T-cell (primary cell): ENCODE measurements around the gene MILR1. TPM values are rescaled to one million over a fixed set of nuclear protein-coding genes. Genes with fewer than 3 reads are reported as not detected.
"Not testable (repeated sequence)": the region's sequence is repeated elsewhere in the genome, so short reads cannot be mapped to it uniquely, and the experiment has no call there.

Source experiments
- ATAC-seq, 4 experiments: fragments of 200-7000 bp in 3 of 4; fragments of 150-1000 bp in 1 of 4; cut with Tn5 transposase; replicated peaks in 1 of 4; 1 replicate in 3 of 4; 2 replicates in 1 of 4; pipeline ENCODE4 v1.10.0; 2021; ENCODE audit warnings: moderate library complexity in 3 of 4, mild to moderate bottlenecking in 2 of 4, moderate number of reproducible peaks in 1 of 4
- CTCF ChIA-PET, 2 donors: fragments of 300-600 bp; sonication (Branson Sonifier 250); formaldehyde crosslinking; loops; one replicate each; lab custom pipeline; 2022; ENCODE audit warnings: antibody characterized with exemption in 2 of 2; lab: Charles Lee
- POLR2A ChIA-PET, 2 donors: fragments of 300-600 bp; sonication (Branson Sonifier 250); formaldehyde crosslinking; loops; one replicate each; lab custom pipeline; 2022; ENCODE audit warnings: antibody characterized with exemption in 2 of 2; lab: Charles Lee
- DNase-seq, 35 experiments: peaks; one replicate each; pipeline versions ENCODE4 v3.0.0 to v3.0.0-alpha.2; 2013 to 2023
- H3K27ac ChIP-seq: one replicate; pipeline ENCODE4 v1.5.1; 2013; ENCODE audit warnings: low read length
- H3K27me3 ChIP-seq, 2 experiments: replicated peaks in 1 of 2; 1 replicate in 1 of 2; 2 replicates in 1 of 2; pipeline versions ENCODE4 v1.6.1 to v1.7.0; 2013; ENCODE audit warnings: low read length in 1 of 2, mixed read lengths in 1 of 2; ENCODE audit not compliant: control insufficient read depth in 2 of 2, insufficient read depth in 2 of 2; ENCODE audit errors: extremely low read depth in 1 of 2
- H3K36me3 ChIP-seq, 2 donors: 1 replicate in 1 of 2; 2 replicates in 1 of 2; pipeline versions ENCODE4 v1.6.1 to v1.7.0; 2013; ENCODE audit warnings: low read length in 1 of 2; ENCODE audit not compliant: control insufficient read depth in 2 of 2, insufficient read depth in 1 of 2; ENCODE audit errors: extremely low read depth in 1 of 2
- H3K4me1 ChIP-seq, 2 experiments: 1 replicate in 1 of 2; 2 replicates in 1 of 2; pipeline versions ENCODE4 v1.6.1 to v1.7.0; 2013; ENCODE audit warnings: low read length in 2 of 2, mixed read lengths in 1 of 2; ENCODE audit not compliant: insufficient read depth in 2 of 2, control insufficient read depth in 1 of 2; ENCODE audit errors: extremely low read depth in 1 of 2
- H3K4me3 ChIP-seq, 2 donors: 1 replicate in 1 of 2; 2 replicates in 1 of 2; pipeline versions ENCODE4 v1.5.1 to v1.7.0; 2013; ENCODE audit warnings: mild to moderate bottlenecking in 2 of 2, low read length in 1 of 2, moderate library complexity in 1 of 2; ENCODE audit not compliant: control insufficient read depth in 1 of 2; ENCODE audit errors: extremely low read depth in 1 of 2
- H3K9me3 ChIP-seq: 2 replicates; pipeline ENCODE4 v1.7.0; 2013
- H3K27ac Mint-ChIP-seq, 2 donors: one replicate each; pipeline ENCODE4 v1.8.0; 2020 to 2021; ENCODE audit warnings: mild to moderate bottlenecking in 2 of 2, mixed read lengths in 2 of 2
- H3K27me3 Mint-ChIP-seq, 2 donors: one replicate each; pipeline ENCODE4 v1.8.0; 2021 to 2022; ENCODE audit warnings: mixed read lengths in 2 of 2
- H3K36me3 Mint-ChIP-seq: one replicate; pipeline ENCODE4 v1.8.0; 2021; ENCODE audit warnings: mixed read lengths
- H3K4me1 Mint-ChIP-seq, 3 donors: one replicate each; pipeline ENCODE4 v1.8.0; 2020 to 2022; ENCODE audit warnings: mixed read lengths in 3 of 3, mild to moderate bottlenecking in 1 of 3
- H3K4me3 Mint-ChIP-seq, 3 donors: one replicate each; pipeline ENCODE4 v1.8.0; 2020 to 2022; ENCODE audit warnings: mild to moderate bottlenecking in 3 of 3, mixed read lengths in 3 of 3, moderate library complexity in 3 of 3
- H3K9me3 Mint-ChIP-seq, 3 donors: one replicate each; pipeline ENCODE4 v1.8.0; 2020 to 2022; ENCODE audit warnings: mixed read lengths in 3 of 3
- WGBS: methylation state at CpG from one replicate; pipeline ENCODE4 v1.1.5; 2013; ENCODE audit warnings: missing lambda C conversion rate; ENCODE audit not compliant: insufficient coverage; 5-methylcytosine and 5-hydroxymethylcytosine counted together
- total RNA-seq, 35 experiments: library from RNA in 6 of 35; stranded (reverse) in 6 of 35; fragments of 120-200 nt in 1 of 35; gene quantifications; one replicate each; pipeline versions ENCODE4 v1.2.1 to v1.2.4 and lab custom pipeline; 2013 to 2026

Gene MILR1
- total RNA-seq, 5 donors from 2014 or later (not counting 1 experiment from before 2014, with no cell fraction given) = 0.22 to 0.76 TPM; not detected in 3

DNA sequence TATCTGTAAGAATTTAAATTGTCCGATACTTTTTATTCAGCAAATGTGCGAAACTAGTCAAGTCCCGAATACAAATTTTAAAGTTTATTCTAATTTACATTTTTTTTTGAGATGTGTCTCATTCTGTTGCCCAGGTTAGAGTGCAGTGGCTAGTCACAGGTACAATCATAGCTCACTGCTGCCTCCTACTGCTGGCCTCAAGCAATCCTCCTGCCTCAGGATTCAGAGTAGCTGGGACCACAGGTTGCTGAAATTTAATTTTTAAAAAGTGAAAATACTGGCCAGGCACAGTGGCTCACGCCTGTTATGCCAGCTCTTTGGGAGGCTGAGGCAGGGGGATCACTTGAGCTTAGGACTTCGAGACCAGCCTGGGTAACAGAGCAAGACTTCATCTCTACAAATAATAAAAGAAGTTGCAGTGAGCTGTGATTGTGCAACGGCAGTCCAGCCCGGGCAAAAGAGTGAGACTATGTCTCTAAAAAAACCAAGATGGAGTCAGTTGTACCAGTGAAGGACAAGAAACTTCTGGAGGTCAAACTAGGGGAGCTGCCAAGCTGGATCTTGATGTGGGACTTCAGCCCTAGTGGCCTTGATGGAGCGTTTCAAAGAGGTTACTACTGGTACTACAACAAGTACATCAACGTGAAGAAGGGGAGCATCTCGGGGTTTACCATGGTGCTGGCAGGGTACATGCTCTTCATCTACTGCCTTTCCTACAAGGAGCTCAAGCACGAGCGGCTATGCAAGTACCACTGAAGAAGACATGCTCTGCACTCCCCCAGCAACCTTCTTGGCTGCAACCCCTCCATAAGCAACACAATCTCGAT, 42.3 kb downstream of the MILR1 start:
- Mint-ChIP-seq H3K27me3 (no peaks in the 10 kb centered on the region), H3K27ac (no peak overlapping the region), H3K4me1 (peaks cover 32 to 40% (median 40%) of the 10 kb centered on the region in 3 donors), H3K4me3 (no peak overlapping the region), H3K36me3 (peaks cover 23% of the 10 kb centered on the region), H3K9me3 (no peaks in the 10 kb centered on the region)
- Histone ChIP-seq H3K27me3 (no peaks in the 10 kb centered on the region), H3K4me1 (peaks cover 22 to 26% of the 10 kb centered on the region in 2 experiments), H3K36me3 (peaks cover 0 to 44% of the 10 kb centered on the region in 2 donors), H3K4me3 (no peak overlapping the region), H3K27ac (no peak overlapping the region), H3K9me3 (no peaks in the 10 kb centered on the region)
- DNase-seq (peak in 28 of 35 experiments; percentile 11 to 72 (median 38)), ATAC-seq (peak in 3 of 4 experiments; percentile 36 to 67 (median 63))
- POLR2A ChIA-PET = interaction anchor here in 1 of 2 donors (0.5 to 3.0 kb wide), 2 partner anchors 15 to 51 kb away, joined by 5 to 27 read pairs; partner anchors contain the start of genes CEP95 and DDX5
- CTCF ChIA-PET = interaction anchor here (0.6 to 5.8 kb wide), 16 partner anchors 12 to 185 kb away, joined by 3 to 77 read pairs (median 3); partner anchors contain the start of genes CEP95 (in 2 of the 2) and DDX5 (in 1 of the 2)
- WGBS = 92% methylated on average over 4 of the region's 13 CpGs

- POLR2A ChIA-PET = interaction anchor here in 1 of 2 donors (0.6 to 3.0 kb wide), 2 partner anchors 9 to 14 kb away, joined by 3 to 27 read pairs; partner anchors contain the start of genes CEP95 and DDX5
- Histone ChIP-seq H3K9me3 (no peaks in the 10 kb centered on the region), H3K36me3 (peaks cover 0 to 44% of the 10 kb centered on the region in 2 donors), H3K27me3 (no peaks in the 10 kb centered on the region), H3K27ac (no peak overlapping the region), H3K4me3 (no peak overlapping the region), H3K4me1 (peaks cover 22 to 31% of the 10 kb centered on the region in 2 experiments)
- Mint-ChIP-seq H3K27ac (no peak overlapping the region), H3K4me1 (peaks cover 36 to 47% (median 44%) of the 10 kb centered on the region in 3 donors), H3K9me3 (no peaks in the 10 kb centered on the region), H3K27me3 (no peaks in the 10 kb centered on the region), H3K4me3 (no peak overlapping the region), H3K36me3 (peaks cover 23% of the 10 kb centered on the region)
- no peak for DNase-seq
- WGBS = no CpG with 5 or more reads among the region's 3 CpGs
- CTCF ChIA-PET = interaction anchor here (0.8 to 5.8 kb wide), 10 partner anchors 13 to 186 kb away, joined by 3 to 77 read pairs (median 4); partner anchors contain the start of genes CEP95 (in 1 of the 2) and DDX5 (in 1 of the 2)
- no peak for ATAC-seq
Measured at GRCh38 chr17:64491994-64492393, 43.1 kb downstream of the MILR1 start.

DNA sequence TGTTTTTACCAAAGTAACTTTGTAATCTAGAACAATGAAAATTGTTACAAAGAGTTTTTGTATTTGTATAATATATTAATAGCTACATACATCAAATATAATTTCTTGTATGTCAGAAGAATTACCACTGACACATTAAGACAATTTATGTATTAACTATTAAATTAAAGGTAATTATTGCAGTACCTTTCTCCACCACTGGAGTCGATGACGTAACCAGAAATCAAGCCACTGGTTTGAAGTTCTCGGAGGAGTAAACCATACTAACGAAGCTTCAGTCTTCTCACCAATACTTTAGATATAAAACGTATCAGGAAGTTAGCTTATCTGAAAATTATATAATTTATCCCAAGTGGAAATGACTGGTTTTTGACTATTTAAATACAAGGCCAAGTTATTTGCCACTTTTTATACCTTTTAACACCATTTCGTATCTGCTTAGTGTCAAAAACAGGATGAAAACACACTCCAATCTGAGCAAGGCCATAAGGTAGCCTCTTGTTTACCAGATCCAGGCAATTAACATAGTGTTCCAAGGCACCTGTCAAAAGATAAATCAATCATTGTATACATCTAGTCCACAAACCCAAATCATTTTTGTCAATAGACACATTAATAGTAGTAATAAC, 43.7 kb downstream of the MILR1 start:
- WGBS = 100% methylated on average over 1 of the region's 6 CpGs
- no peak for ATAC-seq
- H3K9me3 Mint-ChIP-seq = no peaks in the 10 kb centered on the region
- no peaks in the 10 kb centered on the region for H3K27me3 Mint-ChIP-seq
- DNase-seq = peak in 10 of 35 experiments; percentile 6 to 78 (median 26)
- CTCF ChIA-PET = interaction anchor here (0.8 to 5.8 kb wide), 7 partner anchors 12 to 156 kb away, joined by 3 to 77 read pairs (median 3); partner anchors contain the start of genes CEP95 (in 1 of the 2) and DDX5 (in 1 of the 2)
- H3K27ac ChIP-seq = peak overlapping the region; percentile 50
- H3K4me1 ChIP-seq = peaks cover 26 to 35% of the 10 kb centered on the region in 2 experiments
- no peak overlapping the region for H3K4me3 Mint-ChIP-seq
- H3K9me3 ChIP-seq = no peaks in the 10 kb centered on the region
- POLR2A ChIA-PET = interaction anchor here (0.5 to 3.0 kb wide), 5 partner anchors 9 to 711 kb away, joined by 3 to 27 read pairs (median 3); partner anchors contain the start of genes CEP95 (in 1 of the 2) and DDX5 (in 1 of the 2)
- no peaks in the 10 kb centered on the region for H3K27me3 ChIP-seq
- H3K4me3 ChIP-seq = no peak overlapping the region
- peaks cover 23% of the 10 kb centered on the region for H3K36me3 Mint-ChIP-seq
- peaks cover 42 to 53% (median 50%) of the 10 kb centered on the region in 3 donors for H3K4me1 Mint-ChIP-seq
- H3K36me3 ChIP-seq = peaks cover 0 to 44% of the 10 kb centered on the region in 2 donors
- peak overlapping the region; percentile 28 to 39 for H3K27ac Mint-ChIP-seq

DNA sequence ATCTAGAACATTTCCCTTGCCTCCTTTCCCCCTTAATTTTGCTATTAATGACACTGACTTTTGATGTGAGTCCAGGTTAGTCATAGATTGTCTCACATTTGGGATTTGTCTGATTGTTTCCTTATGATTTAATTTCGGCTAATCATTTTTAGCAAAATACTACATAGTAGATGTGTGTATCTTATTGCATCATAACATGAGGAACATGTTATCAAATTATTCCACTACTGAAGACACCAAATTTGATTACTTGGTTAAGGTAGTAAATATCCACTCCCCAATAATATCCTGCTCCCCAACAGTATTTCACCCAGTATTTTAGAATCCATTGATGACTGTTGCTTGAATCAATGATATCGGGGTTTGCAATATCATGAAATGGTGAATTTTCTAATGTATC, 45.2 kb downstream of the MILR1 start:
- no peaks in the 10 kb centered on the region for H3K9me3 ChIP-seq
- no peak for DNase-seq
- Mint-ChIP-seq H3K4me1 (peaks cover 56 to 68% (median 64%) of the 10 kb centered on the region in 3 donors), H3K27ac (no peak overlapping the region), H3K9me3 (no peaks in the 10 kb centered on the region), H3K27me3 (no peaks in the 10 kb centered on the region), H3K36me3 (peaks cover 16% of the 10 kb centered on the region), H3K4me3 (peak overlapping the region; percentile 55 to 99 (median 73))
- peaks cover 0 to 49% of the 10 kb centered on the region in 2 donors for H3K36me3 ChIP-seq
- no peak overlapping the region for H3K27ac ChIP-seq
- no peak overlapping the region for H3K4me3 ChIP-seq
- CTCF ChIA-PET = no interaction called here
- POLR2A ChIA-PET = interaction anchor here in 1 of 2 donors (0.6 kb wide), 1 partner anchor 146 kb away, joined by 4 read pairs; no protein-coding TSS in a partner anchor
- ATAC-seq = no peak
- H3K4me1 ChIP-seq = peaks cover 28 to 36% of the 10 kb centered on the region in 2 experiments
- no peaks in the 10 kb centered on the region for H3K27me3 ChIP-seq
- no CpG with 5 or more reads among the region's 2 CpGs for WGBS

- not testable (repeated sequence) for H3K9me3 ChIP-seq, H3K27ac ChIP-seq, H3K4me3 ChIP-seq, H3K27me3 Mint-ChIP-seq, H3K27me3 ChIP-seq, H3K9me3 Mint-ChIP-seq, ATAC-seq, H3K27ac Mint-ChIP-seq, DNase-seq
- H3K4me1 ChIP-seq = peaks cover 28 to 36% of the 10 kb centered on the region in 2 experiments
- Mint-ChIP-seq H3K36me3 (peaks cover 23% of the 10 kb centered on the region), H3K4me3 (peak overlapping the region; percentile 99 to 100 (median 100)), H3K4me1 (peaks cover 65 to 79% (median 74%) of the 10 kb centered on the region in 3 donors)
- ChIA-PET POLR2A (interaction anchor here (0.7 to 4.8 kb wide), 3 partner anchors 8 to 25 kb away, joined by 4 to 72 read pairs (median 8); partner anchors contain the start of genes CEP95 (in 1 of the 2) and DDX5 (in 1 of the 2)), CTCF (interaction anchor here in 1 of 2 donors (1.1 kb wide), 1 partner anchor 74 kb away, joined by 6 read pairs; no protein-coding TSS in a partner anchor)
- peaks cover 4 to 50% of the 10 kb centered on the region in 2 donors for H3K36me3 ChIP-seq
- WGBS = 80% methylated on average over 1 of the region's 5 CpGs
Measured at GRCh38 chr17:64495300-64495699, 46.4 kb downstream of the MILR1 start.
